HFF-Myc (cell line): ENCODE data around the gene MYCBP2.

Source experiments
- DNase-seq: peaks from one replicate; pipeline ENCODE4 v3.0.0-alpha.2; 2011; ENCODE audit warnings: low read depth; ENCODE audit errors: extremely low read depth
- H3K4me3 ChIP-seq: replicated peaks from 2 replicates; pipeline ENCODE4 v1.5.1; 2011; ENCODE audit warnings: low read depth, mild to moderate bottlenecking, control low read depth, low read length
- CTCF ChIP-seq: IDR thresholded peaks from 2 replicates; pipeline ENCODE4 v1.5.1; 2012; ENCODE audit warnings: mild to moderate bottlenecking, low read depth, low read length, control low read depth; ENCODE audit errors: missing control alignments

MYCBP2 gene

GRCh38 chr13:77062097-77062496 lies 264.8 kb downstream of the MYCBP2 start:
- H3K4me3 ChIP-seq = no peak overlapping the region
- no peak for TF ChIP-seq CTCF
- DNase-seq = no peak

GRCh38 chr13:77061362-77061761 lies 265.5 kb downstream of the MYCBP2 start:
- no peak overlapping the region for H3K4me3 ChIP-seq
- no peak for DNase-seq
- no peak for TF ChIP-seq CTCF

GRCh38 chr13:77056886-77057285 lies 270.0 kb downstream of the MYCBP2 start:
- no peak for TF ChIP-seq CTCF
- H3K4me3 ChIP-seq = no peak overlapping the region
- no peak for DNase-seq

- no peak for DNase-seq
- TF ChIP-seq CTCF = no peak
- no peak overlapping the region for H3K4me3 ChIP-seq
These were observed 270.5 kb downstream of the MYCBP2 start for GRCh38 chr13:77056382-77056781.

GRCh38 chr13:77055158-77055557 lies 271.7 kb downstream of the MYCBP2 start:
- no peak overlapping the region for H3K4me3 ChIP-seq
- DNase-seq = no peak
- no peak for TF ChIP-seq CTCF

- TF ChIP-seq CTCF = no peak
These were observed 273.7 kb downstream of the MYCBP2 start for GRCh38 chr13:77053192-77053591.

GRCh38 chr13:77048681-77049080 lies 278.2 kb downstream of the MYCBP2 start:
- no peak for TF ChIP-seq CTCF
- no peak for DNase-seq
- H3K4me3 ChIP-seq = no peak overlapping the region

More at GRCh38 chr13:77053192-77053591, 273.7 kb downstream of the MYCBP2 start:
- DNase-seq = no peak
- no peak overlapping the region for H3K4me3 ChIP-seq
